Right renal cortex interstitium (tissue), 3 donors: ENCODE results near the gene HPS1. TPM values are rescaled to one million over a fixed set of nuclear protein-coding genes. Genes with fewer than 3 reads are reported as not detected.

Source experiments
- DNase-seq, 3 donors: peaks; one replicate each; pipeline ENCODE4 v3.0.0-alpha.2; 2013; ENCODE audit warnings: low read depth in 3 of 3, low spot score in 2 of 3
- polyA plus RNA-seq, 3 donors: library from polyadenylated mRNA; unstranded; fragments of 120-200 nt; gene quantifications; one replicate each; pipeline ENCODE4 v1.2.1, GENCODE V29; 2013; ENCODE audit not compliant: insufficient read length in 3 of 3

HPS1 gene
- polyA plus RNA-seq, 3 donors, result 28.2 to 30.1 (median 29.4) TPM

- DNase-seq, result no peak
These were observed 19.1 kb upstream of the HPS1 start for GRCh38 chr10:98465866-98466265.

- DNase-seq, result no peak
These were observed 17.4 kb upstream of the HPS1 start for GRCh38 chr10:98463976-98464754.

GRCh38 chr10:98463016-98463415 is 16.3 kb upstream of the HPS1 start:
- DNase-seq, result no peak

- DNase-seq, result no peak
These were observed 14.7 kb upstream of the HPS1 start for GRCh38 chr10:98461500-98461842.

GRCh38 chr10:98460837-98461499 is 14.2 kb upstream of the HPS1 start:
- DNase-seq, result no peak

- DNase-seq, result no peak
These were observed 12.4 kb upstream of the HPS1 start for GRCh38 chr10:98458809-98459784.

- no peak for DNase-seq
These were observed 11.0 kb upstream of the HPS1 start for GRCh38 chr10:98457721-98458120.

- DNase-seq, result no peak
These were observed 10.1 kb upstream of the HPS1 start for GRCh38 chr10:98456686-98457482.

- no peak for DNase-seq
These were observed 9.4 kb upstream of the HPS1 start for GRCh38 chr10:98456043-98456570.

- no peak for DNase-seq
These were observed 7.0 kb upstream of the HPS1 start for GRCh38 chr10:98453729-98454128.

GRCh38 chr10:98450618-98451017 is 3.9 kb upstream of the HPS1 start:
- DNase-seq, result no peak

- DNase-seq, result no peak
These were observed 2.6 kb upstream of the HPS1 start for GRCh38 chr10:98449287-98449686.

- no peak for DNase-seq
These were observed 529 bp downstream of the HPS1 start for GRCh38 chr10:98446151-98446660.

GRCh38 chr10:98445200-98445812 is 1.4 kb downstream of the HPS1 start:
- DNase-seq, result no peak

- no peak for DNase-seq
These were observed 2.3 kb downstream of the HPS1 start for GRCh38 chr10:98444314-98445006.

- DNase-seq, result no peak
These were observed 8.0 kb downstream of the HPS1 start for GRCh38 chr10:98438715-98439114.

- no peak for DNase-seq
These were observed 10.0 kb downstream of the HPS1 start for GRCh38 chr10:98436704-98437103.

GRCh38 chr10:98435178-98435577 is 11.6 kb downstream of the HPS1 start:
- no peak for DNase-seq
